Vagina (tissue), 2 donors: Measurements from ENCODE around the gene SPNS3. TPM values are rescaled to one million over a fixed set of nuclear protein-coding genes. Genes with fewer than 3 reads are reported as not detected.

Experiments
- DNase-seq, 2 donors: peaks; one replicate each; pipeline ENCODE4 v3.0.0-alpha.2; 2017; ENCODE audit errors: extremely low spot score in 2 of 2
- H3K27ac ChIP-seq: fragments of 200-600 bp; sonication (generic); one replicate; pipeline ENCODE4 v1.5.1; 2019
- H3K27me3 ChIP-seq: fragments of 200-600 bp; sonication (generic); one replicate; pipeline ENCODE4 v1.5.1; 2019
- H3K36me3 ChIP-seq, 2 donors: fragments of 200-600 bp; sonication (generic); one replicate each; pipeline ENCODE4 v1.5.1; 2017 to 2019
- H3K4me1 ChIP-seq: fragments of 200-600 bp; sonication (generic); one replicate; pipeline ENCODE4 v1.5.1; 2019
- H3K4me3 ChIP-seq, 2 donors: fragments of 200-600 bp; sonication (generic); 1 replicate in 1 of 2; 2 replicates in 1 of 2; pipeline ENCODE4 v1.5.1; 2016 to 2019
- H3K9me3 ChIP-seq: fragments of 200-600 bp; sonication (generic); one replicate; pipeline ENCODE4 v1.5.1; 2019
- POLR2A ChIP-seq, 2 donors: fragments of 450-650 bp; IDR thresholded peaks; one replicate each; pipeline ENCODE4 v1.6.1; 2017; ENCODE audit warnings: antibody characterized with exemption in 2 of 2, mild to moderate bottlenecking in 2 of 2, moderate library complexity in 2 of 2
- POLR2AphosphoS5 ChIP-seq, 2 donors: sonication (generic); formaldehyde crosslinking; IDR thresholded peaks; one replicate each; pipeline ENCODE4 v1.9.0; 2017; ENCODE audit warnings: antibody characterized with exemption in 2 of 2, mild to moderate bottlenecking in 2 of 2, low read depth in 1 of 2; ENCODE audit not compliant: insufficient read depth in 1 of 2
- intact Hi-C: fragments of 100-400 bp; cut with DNase I; formaldehyde crosslinking; loops from one replicate; pipeline ENCODE4 v1.15.1; 2023
- total RNA-seq: library from RNA; depleted of rRNA; stranded (reverse); fragments of >200 nt; gene quantifications from one replicate; pipeline ENCODE4 v1.2.3, GENCODE V29; 2016
- TF ChIP-seq, protein P1 (sequence below), 3 experiments: fragments of 450-650 bp in 2 of 3; fragments of 200-600 bp in 1 of 3; sonication (generic) in 1 of 3; IDR thresholded peaks; one replicate each; pipeline ENCODE4 v1.5.1; 2017 to 2019; ENCODE audit warnings: antibody characterized with exemption in 3 of 3, mild to moderate bottlenecking in 2 of 3, moderate library complexity in 2 of 3

The SPNS3 gene
- total RNA-seq, 1 donor from 2014 or later, result not detected

- TF ChIP-seq POLR2A (IDR thresholded peaks at IDR 0.05) (no peak), POLR2AphosphoS5 (IDR thresholded peaks at IDR 0.05; ENCODE audit: insufficient read depth in 1 of 2, low read depth in 1 of 2) (no peak)
- TF ChIP-seq, protein P1, sequence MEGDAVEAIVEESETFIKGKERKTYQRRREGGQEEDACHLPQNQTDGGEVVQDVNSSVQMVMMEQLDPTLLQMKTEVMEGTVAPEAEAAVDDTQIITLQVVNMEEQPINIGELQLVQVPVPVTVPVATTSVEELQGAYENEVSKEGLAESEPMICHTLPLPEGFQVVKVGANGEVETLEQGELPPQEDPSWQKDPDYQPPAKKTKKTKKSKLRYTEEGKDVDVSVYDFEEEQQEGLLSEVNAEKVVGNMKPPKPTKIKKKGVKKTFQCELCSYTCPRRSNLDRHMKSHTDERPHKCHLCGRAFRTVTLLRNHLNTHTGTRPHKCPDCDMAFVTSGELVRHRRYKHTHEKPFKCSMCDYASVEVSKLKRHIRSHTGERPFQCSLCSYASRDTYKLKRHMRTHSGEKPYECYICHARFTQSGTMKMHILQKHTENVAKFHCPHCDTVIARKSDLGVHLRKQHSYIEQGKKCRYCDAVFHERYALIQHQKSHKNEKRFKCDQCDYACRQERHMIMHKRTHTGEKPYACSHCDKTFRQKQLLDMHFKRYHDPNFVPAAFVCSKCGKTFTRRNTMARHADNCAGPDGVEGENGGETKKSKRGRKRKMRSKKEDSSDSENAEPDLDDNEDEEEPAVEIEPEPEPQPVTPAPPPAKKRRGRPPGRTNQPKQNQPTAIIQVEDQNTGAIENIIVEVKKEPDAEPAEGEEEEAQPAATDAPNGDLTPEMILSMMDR (IDR thresholded peaks at IDR 0.05), result no peak
- no peak for DNase-seq
- intact Hi-C loops, result loop anchor here (10.0 kb wide), 1 partner anchor 98 kb away; the partner anchor contains the start of gene SPNS3
- H3K4me1 ChIP-seq, result peaks cover 51% of the 10 kb centered on the region
- H3K4me3 ChIP-seq, result no peak overlapping the region
- no peaks in the 10 kb centered on the region for H3K9me3 ChIP-seq
- H3K27ac ChIP-seq, result no peak overlapping the region
- no peaks in the 10 kb centered on the region for H3K36me3 ChIP-seq
- H3K27me3 ChIP-seq, result no peaks in the 10 kb centered on the region
Observed at GRCh38 chr17:4532860-4533522, 99.3 kb downstream of the SPNS3 start.

DNA sequence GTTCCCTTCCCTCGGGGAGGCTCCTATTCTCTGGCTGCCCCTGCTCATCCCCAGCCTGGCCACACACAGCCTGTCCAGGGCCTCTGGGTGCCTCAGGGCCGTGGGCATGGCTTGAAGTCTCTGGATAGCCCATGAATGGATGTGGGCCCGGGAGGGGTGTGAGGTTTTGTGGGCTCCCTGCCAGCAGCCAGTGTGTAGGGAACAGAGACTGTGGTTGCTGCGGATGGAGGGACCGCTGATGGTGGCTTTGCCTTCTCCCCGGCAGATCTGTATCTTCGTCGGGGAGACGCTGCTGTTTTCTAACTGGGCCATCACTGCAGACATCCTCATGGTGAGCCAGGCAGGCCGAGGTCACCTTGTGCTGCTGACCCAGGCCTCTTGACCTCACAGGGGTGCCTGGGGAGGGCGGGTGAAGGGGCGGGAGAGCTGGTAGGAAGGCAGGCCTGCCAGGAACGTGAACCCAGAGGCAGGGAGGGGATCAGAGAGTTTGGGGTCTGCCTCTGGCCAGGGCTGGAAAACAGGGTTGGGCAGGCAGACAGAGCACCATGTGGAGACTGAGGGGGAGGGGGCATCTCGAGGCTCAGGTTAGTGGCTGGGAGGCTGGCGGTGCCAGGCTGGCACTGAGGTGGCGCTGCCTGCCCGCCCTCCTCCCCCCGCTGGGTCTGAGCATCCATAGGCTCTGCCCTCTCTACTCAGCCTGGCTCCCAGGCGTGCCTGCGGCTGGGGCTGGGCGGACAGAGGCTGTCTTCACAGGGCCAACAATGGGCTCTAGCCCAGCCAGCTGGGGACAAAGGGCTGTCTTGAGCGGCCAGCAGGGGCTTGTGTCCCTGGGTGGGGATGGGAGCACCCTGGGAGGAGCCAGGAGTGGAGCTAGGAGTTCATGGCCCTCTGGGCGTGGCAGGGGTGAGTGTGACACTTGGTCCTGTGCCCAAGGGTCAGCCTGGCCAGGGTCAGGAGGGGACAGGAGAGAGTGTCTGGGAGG lies 100.1 kb downstream of the SPNS3 start:
- Histone ChIP-seq H3K4me1 (peaks cover 52% of the 10 kb centered on the region), H3K27me3 (no peaks in the 10 kb centered on the region), H3K27ac (no peak overlapping the region), H3K4me3 (no peak overlapping the region), H3K9me3 (no peaks in the 10 kb centered on the region), H3K36me3 (peaks cover 0 to 1% of the 10 kb centered on the region in 2 donors)
- no peak for TF ChIP-seq POLR2AphosphoS5 (IDR thresholded peaks at IDR 0.05; ENCODE audit: insufficient read depth in 1 of 2, low read depth in 1 of 2)
- TF ChIP-seq, protein P1 (IDR thresholded peaks at IDR 0.05), result no peak
- TF ChIP-seq POLR2A (IDR thresholded peaks at IDR 0.05), result no peak
- no peak for DNase-seq
- intact Hi-C loops, result loop anchor here (10.0 kb wide), 1 partner anchor 99 kb away; the partner anchor contains the start of gene SPNS3

DNA sequence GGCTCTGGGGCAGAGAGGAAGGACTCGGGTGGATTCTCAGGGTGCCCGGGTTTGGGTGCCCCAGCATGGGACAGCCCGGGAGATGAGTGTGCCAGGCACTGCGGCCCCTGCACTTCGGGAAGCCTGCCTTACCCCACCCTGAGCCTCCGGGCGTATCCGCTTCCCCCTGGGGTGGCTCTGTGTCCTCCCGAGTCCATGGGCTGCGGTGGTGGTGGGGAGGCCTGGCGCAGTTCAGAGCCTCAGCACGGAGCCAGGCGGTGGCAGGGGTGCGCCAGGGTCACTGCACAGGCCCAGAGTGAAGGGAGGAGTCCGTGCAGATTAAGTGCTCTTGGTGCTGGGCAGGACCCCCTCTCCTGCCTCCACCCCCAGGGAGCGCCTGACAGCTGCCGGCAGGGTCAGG lies 100.8 kb downstream of the SPNS3 start:
- no peaks in the 10 kb centered on the region for H3K27me3 ChIP-seq
- intact Hi-C loops, result loop anchor here (10.0 kb wide), 1 partner anchor 100 kb away; the partner anchor contains the start of gene SPNS3
- no peak for DNase-seq
- peaks cover 0 to 8% of the 10 kb centered on the region in 2 donors for H3K36me3 ChIP-seq
- H3K27ac ChIP-seq, result no peak overlapping the region
- H3K9me3 ChIP-seq, result no peaks in the 10 kb centered on the region
- no peak overlapping the region for H3K4me3 ChIP-seq
- TF ChIP-seq, protein P1 (IDR thresholded peaks at IDR 0.05), result no peak
- TF ChIP-seq POLR2AphosphoS5 (IDR thresholded peaks at IDR 0.05; ENCODE audit: insufficient read depth in 1 of 2, low read depth in 1 of 2), result no peak
- TF ChIP-seq POLR2A (IDR thresholded peaks at IDR 0.05), result no peak
- H3K4me1 ChIP-seq, result peaks cover 52% of the 10 kb centered on the region

GRCh38 chr17:4534928-4535666 lies 101.4 kb downstream of the SPNS3 start:
- Histone ChIP-seq H3K4me1 (peaks cover 52% of the 10 kb centered on the region), H3K27ac (no peak overlapping the region)
- intact Hi-C loops, result loop anchor here (10.0 kb wide), 1 partner anchor 100 kb away; the partner anchor contains the start of gene SPNS3

More at GRCh38 chr17:4534928-4535666, 101.4 kb downstream of the SPNS3 start:
- no peaks in the 10 kb centered on the region for H3K9me3 ChIP-seq
- no peak overlapping the region for H3K4me3 ChIP-seq
- no peak for DNase-seq
- TF ChIP-seq POLR2AphosphoS5 (IDR thresholded peaks at IDR 0.05; ENCODE audit: insufficient read depth in 1 of 2, low read depth in 1 of 2) (no peak), POLR2A (IDR thresholded peaks at IDR 0.05) (no peak)
- TF ChIP-seq, protein P1 (IDR thresholded peaks at IDR 0.05), result no peak
- no peaks in the 10 kb centered on the region for H3K27me3 ChIP-seq
- H3K36me3 ChIP-seq, result peaks cover 0 to 14% of the 10 kb centered on the region in 2 donors
